PC-9 (cell line): Measurements from ENCODE around the gene CHCHD4. TPM values are rescaled to one million over a fixed set of nuclear protein-coding genes. Genes with fewer than 3 reads are reported as not detected.
A peak's percentile ranks its signal among the peaks of the same experiment; 100 is the strongest.

Experiments
- BruUV-seq: library from RNA; stranded (reverse); fragments of 400-500 nt; replicated peaks from 2 replicates; lab custom pipeline; 2021; lab: Mats Ljungman, UMichigan
- CTCF ChIA-PET: fragments of 300-600 bp; sonication (Branson Sonifier 250); formaldehyde crosslinking; loops from one replicate; lab custom pipeline; 2022; ENCODE audit warnings: antibody characterized with exemption; lab: Charles Lee
- POLR2A ChIA-PET: fragments of 300-600 bp; sonication (Branson Sonifier 250); formaldehyde crosslinking; loops from one replicate; lab custom pipeline; 2022; ENCODE audit warnings: antibody characterized with exemption; ENCODE audit not compliant: unreplicated experiment; lab: Charles Lee
- DNase-seq, 2 experiments: peaks; one replicate each; pipeline versions ENCODE4 v3.0.0 to v3.0.0-alpha.2; 2015 to 2022; ENCODE audit warnings: mixed read lengths in 1 of 2
- H2AFZ ChIP-seq: fragments of 200-600 bp; sonication (generic); 2 replicates; pipeline ENCODE4 v1.8.1; 2017; ENCODE audit warnings: antibody characterized with exemption
- H3F3A ChIP-seq: fragments of 200-600 bp; sonication (generic); 2 replicates; pipeline ENCODE4 v1.8.1; 2017; ENCODE audit warnings: antibody characterized with exemption, mild to moderate bottlenecking, low read depth; ENCODE audit not compliant: insufficient read depth
- H3K27ac ChIP-seq: fragments of 200-600 bp; sonication (generic); 2 replicates; pipeline ENCODE4 v1.6.1; 2016; ENCODE audit warnings: mixed run types
- H3K27me3 ChIP-seq: fragments of 200-600 bp; sonication (generic); 2 replicates; pipeline ENCODE4 v1.6.1; 2016; ENCODE audit warnings: low read depth, mixed run types; ENCODE audit not compliant: insufficient read depth
- H3K36me3 ChIP-seq: fragments of 200-600 bp; sonication (generic); 2 replicates; pipeline ENCODE4 v1.6.1; 2016; ENCODE audit warnings: low read depth, mixed run types
- H3K4me1 ChIP-seq: fragments of 200-600 bp; sonication (generic); replicated peaks from 2 replicates; pipeline ENCODE4 v1.6.1; 2016; ENCODE audit warnings: mixed run types; ENCODE audit not compliant: insufficient read depth
- H3K4me2 ChIP-seq: fragments of 200-600 bp; sonication (generic); 2 replicates; pipeline ENCODE4 v1.6.1; 2017; ENCODE audit warnings: mixed run types
- H3K4me3 ChIP-seq: fragments of 200-600 bp; sonication (generic); 2 replicates; pipeline ENCODE4 v1.6.1; 2016; ENCODE audit warnings: mixed run types
- H3K79me2 ChIP-seq: fragments of 200-600 bp; sonication (generic); 2 replicates; pipeline ENCODE4 v1.6.1; 2017; ENCODE audit warnings: low read depth, mixed run types
- H3K9me2 ChIP-seq: fragments of 200-600 bp; sonication (generic); 2 replicates; pipeline ENCODE4 v1.8.1; 2017; ENCODE audit warnings: mild to moderate bottlenecking; ENCODE audit not compliant: insufficient read depth
- H3K9me3 ChIP-seq: fragments of 200-600 bp; sonication (generic); 2 replicates; pipeline ENCODE4 v1.8.1; 2016; ENCODE audit warnings: low read depth; ENCODE audit not compliant: insufficient read depth
- H4K20me1 ChIP-seq: fragments of 200-600 bp; sonication (generic); 2 replicates; pipeline ENCODE4 v1.8.1; 2017; ENCODE audit not compliant: insufficient read depth
- EZH2 ChIP-seq: fragments of 200-600 bp; sonication (generic); IDR thresholded peaks from 2 replicates; pipeline ENCODE4 v1.8.0; 2017; ENCODE audit warnings: antibody characterized with exemption, low read depth
- intact Hi-C: fragments of 100-400 bp; cut with micrococcal nuclease; formaldehyde crosslinking; loops from one replicate; pipeline ENCODE4 v1.10.0; 2022; ENCODE audit not compliant: unreplicated experiment
- total RNA-seq: library from RNA; stranded (reverse); gene quantifications from 2 replicates; pipeline ENCODE4 v1.2.3, GENCODE V29; 2021
- TF ChIP-seq, protein P1 (sequence below): fragments of 200-600 bp; sonication (generic); conservative IDR thresholded peaks from 2 replicates; pipeline ENCODE4 v1.6.1; 2017; ENCODE audit warnings: mixed run types, antibody characterized with exemption, mild to moderate bottlenecking, moderate library complexity

Gene CHCHD4
- total RNA-seq, 1 experiment from 2014 or later: 17.6 TPM

DNA sequence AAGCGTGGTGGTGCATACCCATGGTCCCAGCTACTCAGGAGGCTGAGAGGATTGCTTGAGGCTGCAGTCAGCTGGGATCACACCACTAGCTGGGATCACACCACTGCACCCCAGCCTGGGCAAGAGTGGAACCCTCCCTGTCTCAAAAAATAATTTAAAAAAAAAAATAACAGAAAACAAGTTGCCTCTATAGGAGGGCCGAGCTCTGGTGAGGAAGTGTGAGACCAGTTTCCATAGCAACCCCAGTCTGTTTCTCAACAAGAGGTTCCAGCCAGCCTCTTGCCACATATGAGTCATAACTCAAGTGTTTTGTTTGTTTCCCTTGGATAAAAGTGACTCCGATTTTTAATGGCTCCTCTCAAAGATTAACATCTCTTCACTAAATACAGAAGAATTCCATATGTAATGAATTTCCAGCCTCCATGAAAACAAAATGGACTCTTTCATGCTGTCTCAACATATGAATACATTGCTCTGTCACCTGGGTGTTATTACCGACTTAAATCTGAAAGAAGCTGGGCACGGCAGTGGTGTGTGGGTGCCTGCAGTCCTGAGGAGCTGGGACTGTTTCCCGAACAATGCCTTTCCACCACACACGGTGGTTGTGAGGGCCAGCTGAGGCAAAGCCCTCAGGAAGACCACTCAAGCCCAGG is 19.9 kb upstream of the CHCHD4 start:
- peak; percentile 74 to 96 for DNase-seq
- Histone ChIP-seq H3K9me2 (no peaks in the 10 kb centered on the region), H3K9me3 (no peaks in the 10 kb centered on the region), H3K4me3 (peak overlapping the region; percentile 51), H4K20me1 (no peaks in the 10 kb centered on the region), H3K79me2 (no peaks in the 10 kb centered on the region), H3K27me3 (no peaks in the 10 kb centered on the region), H3F3A (peaks cover 37% of the 10 kb centered on the region), H2AFZ (peak overlapping the region; percentile 5; the same call in 1 of the 2 replicates), H3K4me2 (peak overlapping the region; percentile 88), H3K27ac (peak overlapping the region; percentile 88), H3K4me1 (peaks cover 44% of the 10 kb centered on the region), H3K36me3 (peaks cover 19% of the 10 kb centered on the region)
- CTCF ChIA-PET: interaction anchor here (0.6 kb wide), 1 partner anchor 136 kb away, joined by 3 read pairs; no protein-coding TSS in a partner anchor
- intact Hi-C loops: loop anchor here (1.0 to 2.0 kb wide), 3 partner anchors 19 to 248 kb away; partner anchors contain the start of genes LSM3, TMEM43 and XPC
- POLR2A ChIA-PET: interaction anchor here (0.5 to 1.3 kb wide), 8 partner anchors 14 to 1501 kb away, joined by 3 to 16 read pairs (median 8); partner anchors contain the start of genes CHCHD4, LSM3 and TMEM43
- BruUV-seq: no TSS peak
- TF ChIP-seq, protein P1, sequence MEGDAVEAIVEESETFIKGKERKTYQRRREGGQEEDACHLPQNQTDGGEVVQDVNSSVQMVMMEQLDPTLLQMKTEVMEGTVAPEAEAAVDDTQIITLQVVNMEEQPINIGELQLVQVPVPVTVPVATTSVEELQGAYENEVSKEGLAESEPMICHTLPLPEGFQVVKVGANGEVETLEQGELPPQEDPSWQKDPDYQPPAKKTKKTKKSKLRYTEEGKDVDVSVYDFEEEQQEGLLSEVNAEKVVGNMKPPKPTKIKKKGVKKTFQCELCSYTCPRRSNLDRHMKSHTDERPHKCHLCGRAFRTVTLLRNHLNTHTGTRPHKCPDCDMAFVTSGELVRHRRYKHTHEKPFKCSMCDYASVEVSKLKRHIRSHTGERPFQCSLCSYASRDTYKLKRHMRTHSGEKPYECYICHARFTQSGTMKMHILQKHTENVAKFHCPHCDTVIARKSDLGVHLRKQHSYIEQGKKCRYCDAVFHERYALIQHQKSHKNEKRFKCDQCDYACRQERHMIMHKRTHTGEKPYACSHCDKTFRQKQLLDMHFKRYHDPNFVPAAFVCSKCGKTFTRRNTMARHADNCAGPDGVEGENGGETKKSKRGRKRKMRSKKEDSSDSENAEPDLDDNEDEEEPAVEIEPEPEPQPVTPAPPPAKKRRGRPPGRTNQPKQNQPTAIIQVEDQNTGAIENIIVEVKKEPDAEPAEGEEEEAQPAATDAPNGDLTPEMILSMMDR: no peak

DNA sequence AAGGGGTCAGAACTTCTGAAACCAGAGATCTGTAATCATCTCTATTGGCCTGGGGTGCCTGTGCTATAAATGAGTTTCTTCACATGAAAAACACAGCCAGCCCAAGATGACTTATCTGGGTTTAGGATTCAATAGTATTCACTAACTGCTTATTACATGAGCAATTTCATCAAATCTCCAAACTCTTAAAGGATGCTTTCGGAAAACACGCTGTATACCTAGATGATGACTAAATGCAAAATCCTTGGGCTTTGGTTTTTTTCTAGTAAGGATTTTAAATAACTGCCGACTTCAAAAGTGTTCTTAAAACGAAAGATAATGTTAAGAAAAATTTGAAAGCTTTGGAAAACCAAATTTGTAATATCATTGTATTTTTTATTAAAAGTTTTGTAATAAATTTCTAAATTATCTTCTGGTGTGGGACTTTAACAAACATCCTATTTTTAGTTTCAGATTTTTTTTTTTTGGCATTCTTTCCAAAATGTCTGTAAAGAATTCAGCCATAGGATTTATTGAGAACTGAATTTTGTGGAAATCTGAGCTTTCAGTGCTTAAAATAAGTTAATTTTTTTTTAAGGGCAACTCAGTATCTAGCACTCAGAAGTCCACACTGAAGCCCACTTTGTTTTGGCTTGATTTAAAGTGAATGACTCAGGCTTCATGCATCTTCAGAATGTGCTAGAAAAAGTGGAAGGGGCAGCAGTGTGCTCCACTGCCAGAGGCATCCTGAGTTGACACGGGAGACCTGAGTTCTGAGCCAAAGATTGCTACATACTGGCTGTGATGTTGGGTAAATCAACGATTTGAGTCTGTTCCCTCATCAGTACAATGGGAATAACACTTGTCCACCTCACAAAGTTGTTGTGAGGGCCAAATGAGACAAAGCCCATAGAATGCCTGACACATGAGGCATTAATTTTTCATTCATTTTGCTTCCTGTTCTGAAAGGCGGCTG is 18.9 kb upstream of the CHCHD4 start:
- BruUV-seq: TSS peak; percentile 18
- Histone ChIP-seq H3K27me3 (no peaks in the 10 kb centered on the region), H3K4me2 (peak overlapping the region; percentile 88), H3F3A (peaks cover 37% of the 10 kb centered on the region), H3K4me3 (0 out of 2 replicates have a peak overlapping the region, but pooled peaks have one; percentile 19), H3K4me1 (peaks cover 44% of the 10 kb centered on the region), H2AFZ (no peak overlapping the region), H3K79me2 (no peaks in the 10 kb centered on the region), H3K9me3 (no peaks in the 10 kb centered on the region), H4K20me1 (no peaks in the 10 kb centered on the region), H3K9me2 (no peaks in the 10 kb centered on the region), H3K27ac (peak overlapping the region; percentile 88), H3K36me3 (peaks cover 19% of the 10 kb centered on the region)
- DNase-seq: peak; percentile 60 to 92
- ChIA-PET POLR2A (interaction anchor here (0.5 to 1.3 kb wide), 6 partner anchors 15 to 1502 kb away, joined by 3 to 26 read pairs (median 10); partner anchors contain the start of gene LSM3), CTCF (no interaction called here)
- TF ChIP-seq, protein P1: no peak
- no peak for TF ChIP-seq EZH2
- intact Hi-C loops: loop anchor here (1.0 to 2.0 kb wide), 3 partner anchors 18 to 247 kb away; partner anchors contain the start of genes LSM3, TMEM43 and XPC
